Stimulated activated CD4-positive, alpha-beta T cell treated with anti-CD3 and anti-CD28 coated beads, Interleukin-2, amount 100 ng/mL, for 24 hours (primary cell): Measurements from ENCODE around the gene APOBEC2.

Source experiments
- DNase-seq, 2 donors: peaks; one replicate each; pipeline ENCODE4 v3.0.0-alpha.2; 2020

APOBEC2 gene

DNA sequence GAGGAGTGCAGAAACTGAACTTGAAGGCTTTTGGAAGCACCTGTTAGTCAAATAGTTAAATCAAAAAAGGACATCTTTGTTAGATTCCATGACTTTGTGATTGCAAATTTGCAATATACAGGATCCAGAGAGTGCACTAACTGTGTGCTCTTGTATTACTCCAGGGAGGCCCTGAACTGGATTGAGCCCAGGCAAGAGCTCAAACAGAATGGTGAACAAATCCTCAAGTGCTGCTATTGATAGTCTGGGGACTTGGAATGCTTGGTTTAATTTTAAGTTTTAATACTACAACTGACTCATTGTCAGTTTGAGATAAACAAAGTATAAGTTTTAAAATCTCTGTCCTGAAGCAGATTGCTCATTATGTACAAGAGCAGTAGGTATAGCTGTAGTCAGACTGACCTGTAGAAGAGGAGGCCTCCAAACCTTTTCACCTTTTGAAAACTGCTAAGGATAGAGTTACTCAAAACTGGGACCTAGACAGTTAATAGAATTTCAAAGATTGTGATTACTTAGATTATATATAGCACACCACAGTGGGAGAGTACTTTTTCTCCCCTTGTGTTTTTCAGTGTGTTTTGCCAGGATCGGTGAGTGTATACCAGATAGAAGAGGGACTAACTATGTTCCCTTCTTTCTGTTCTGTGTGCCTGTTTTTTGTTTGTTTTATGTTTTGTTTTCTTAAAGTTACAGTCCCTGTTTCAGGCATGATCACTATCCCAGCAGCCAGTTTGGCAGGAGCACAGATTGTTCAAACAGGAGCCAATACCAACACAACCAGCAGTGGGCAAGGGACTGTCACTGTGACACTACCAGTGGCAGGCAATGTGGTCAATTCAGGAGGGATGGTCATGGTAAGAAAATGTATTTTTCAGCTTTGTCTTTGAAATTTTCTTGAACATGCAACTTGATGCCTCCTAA is 38.1 kb downstream of the APOBEC2 start:
- DNase-seq: no peak

- no peak for DNase-seq
These were observed 39.6 kb downstream of the APOBEC2 start for GRCh38 chr6:41092421-41093140.

- no peak for DNase-seq
These were observed 40.7 kb downstream of the APOBEC2 start for GRCh38 chr6:41093729-41094128.

DNA sequence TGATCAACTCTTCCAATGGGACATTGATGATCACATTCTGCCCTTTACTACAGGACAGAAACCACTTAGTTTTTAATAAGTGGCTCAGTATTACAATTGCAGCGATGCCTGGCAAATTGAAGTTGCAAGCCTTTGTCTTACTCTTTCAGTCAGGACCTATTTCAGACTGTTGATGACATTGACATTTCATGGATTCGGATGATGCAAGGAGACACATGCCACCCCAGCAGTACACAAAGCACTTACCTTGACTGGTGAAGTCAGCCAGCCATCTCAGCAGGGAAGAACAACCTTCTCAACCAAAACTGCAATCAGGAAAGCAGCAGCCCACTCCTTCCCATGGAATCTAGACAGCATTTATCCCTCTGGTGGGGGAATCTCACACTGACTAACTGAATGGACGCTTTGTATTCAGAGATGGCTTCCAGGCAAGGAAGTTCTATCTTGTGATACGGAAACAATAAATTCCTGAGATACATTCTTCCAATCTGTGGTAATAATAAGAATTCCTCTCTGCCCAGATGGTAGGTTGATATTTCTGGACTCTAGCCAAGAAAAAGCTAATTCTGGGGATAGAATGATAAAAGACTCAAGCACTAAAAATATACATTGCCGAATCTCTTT is 44.6 kb downstream of the APOBEC2 start:
- no peak for DNase-seq

DNA sequence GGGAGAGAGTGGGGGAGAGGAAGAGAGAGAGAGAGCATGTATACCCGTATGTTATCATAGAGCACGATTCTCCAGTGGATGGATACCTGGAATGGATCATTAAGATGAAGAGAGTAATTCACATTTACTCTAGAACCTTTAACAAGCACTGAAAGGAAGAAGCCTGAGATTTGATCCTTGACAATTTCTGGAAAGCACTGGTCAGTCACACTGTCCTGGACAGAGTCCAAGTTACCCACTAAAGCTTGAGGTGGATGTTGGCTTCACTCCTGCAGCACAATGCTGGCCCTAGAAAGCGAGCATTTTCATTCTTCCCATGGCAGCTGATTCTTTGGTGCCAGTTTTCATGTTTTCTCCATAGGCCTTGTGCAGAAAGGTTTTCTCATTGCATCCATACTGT is 45.4 kb downstream of the APOBEC2 start:
- no peak for DNase-seq

DNA sequence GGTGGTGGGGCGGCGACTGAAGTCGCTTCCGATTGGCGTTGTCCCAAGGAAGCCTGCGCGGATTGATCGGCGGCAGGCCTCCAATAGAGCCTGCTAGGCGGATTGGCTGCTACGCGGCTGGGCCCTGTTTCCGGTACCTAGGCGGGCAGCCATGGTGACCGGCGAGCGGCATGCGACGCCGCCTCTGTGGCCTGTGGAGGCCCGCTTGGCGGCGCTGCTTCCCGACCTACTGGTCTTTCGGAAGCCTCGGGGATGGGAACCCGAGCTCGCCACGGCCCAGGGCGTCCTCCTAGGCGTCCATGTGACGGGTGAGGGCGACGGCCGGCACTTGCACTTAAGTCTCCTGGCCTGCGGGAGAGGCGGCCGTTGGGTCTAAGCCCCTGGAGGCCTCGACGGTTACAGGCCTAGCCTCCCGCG is 47.9 kb downstream of the APOBEC2 start:
- DNase-seq: peak in 1 of 2 donors; percentile 20

DNA sequence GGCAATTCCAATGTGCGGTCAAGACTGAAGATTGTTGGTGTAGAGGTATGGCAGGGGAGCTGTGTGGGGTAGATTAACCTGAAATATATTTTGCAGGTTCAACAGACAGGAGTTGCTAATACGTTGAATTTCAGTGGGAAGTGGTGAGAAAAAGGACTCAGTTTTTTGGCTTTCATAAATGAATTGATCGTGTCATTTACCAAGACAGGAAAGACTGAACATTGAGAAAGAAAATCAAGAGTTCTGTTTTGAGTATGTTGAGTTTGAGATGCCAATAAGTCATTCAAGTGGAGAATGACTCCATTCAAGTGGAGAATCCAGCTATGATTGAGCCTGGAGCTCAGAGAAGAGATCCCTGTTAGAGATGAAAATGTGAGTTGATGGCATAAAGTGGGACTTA is 50.8 kb downstream of the APOBEC2 start:
- no peak for DNase-seq

- no peak for DNase-seq
These were observed 58.0 kb downstream of the APOBEC2 start for GRCh38 chr6:41111017-41111416.
